HuH-7.5 (cell line): ENCODE results near the gene SFXN3.
A peak's percentile ranks its signal among the peaks of the same experiment; 100 is the strongest.

Experiments
- DNase-seq: peaks from one replicate; pipeline ENCODE4 v3.0.0; 2011; ENCODE audit warnings: low spot score

The SFXN3 gene

GRCh38 chr10:101035916-101036702, 5.1 kb downstream of the SFXN3 start:
- DNase-seq: no peak

- DNase-seq: no peak
Observed at GRCh38 chr10:101036726-101037125, 5.7 kb downstream of the SFXN3 start.

GRCh38 chr10:101038484-101038883, 7.5 kb downstream of the SFXN3 start:
- DNase-seq: no peak

- no peak for DNase-seq
Observed at GRCh38 chr10:101040061-101040460, 9.0 kb downstream of the SFXN3 start.

DNA sequence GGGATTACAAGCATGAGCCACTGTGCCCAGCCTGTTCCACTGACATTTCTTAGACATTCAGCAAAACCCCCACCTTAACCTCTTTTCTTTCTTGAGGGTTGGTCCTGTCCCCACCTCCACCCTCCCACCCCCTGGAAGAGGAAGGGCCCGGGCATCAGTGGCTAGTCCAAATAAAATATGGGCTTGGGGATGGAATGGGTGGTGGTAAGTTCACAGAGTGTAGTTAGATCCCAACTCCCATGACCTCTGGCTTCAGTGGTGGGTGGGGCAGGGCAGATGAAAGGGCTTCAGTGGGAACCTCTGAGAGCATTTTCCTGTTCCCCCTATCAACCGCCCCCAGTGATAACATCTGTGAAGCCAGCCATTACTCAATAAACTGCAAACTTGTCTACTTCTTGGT, 9.8 kb downstream of the SFXN3 start:
- no peak for DNase-seq

- peak; percentile 82 for DNase-seq
Observed at GRCh38 chr10:101041252-101041761, 10.3 kb downstream of the SFXN3 start.

DNA sequence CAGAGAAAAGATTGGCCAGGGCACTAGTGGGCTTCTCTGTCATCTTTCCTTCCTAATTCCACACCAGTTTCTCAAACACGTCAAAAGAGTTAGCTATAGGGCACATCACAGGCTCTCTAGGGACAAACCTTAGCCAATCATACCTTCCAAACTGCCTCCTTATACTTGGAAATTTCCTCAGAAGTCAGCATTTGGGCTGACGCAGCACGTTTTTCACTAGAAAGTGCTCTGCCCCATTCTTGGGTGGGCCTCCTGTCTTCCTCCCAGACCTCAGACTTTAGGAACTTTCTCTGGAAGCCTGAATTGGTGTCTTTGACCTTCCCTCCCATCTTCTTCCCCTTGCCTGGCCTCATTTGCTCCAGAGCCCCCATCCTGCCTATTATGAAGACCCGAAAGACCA, 11.1 kb downstream of the SFXN3 start:
- no peak for DNase-seq

DNA sequence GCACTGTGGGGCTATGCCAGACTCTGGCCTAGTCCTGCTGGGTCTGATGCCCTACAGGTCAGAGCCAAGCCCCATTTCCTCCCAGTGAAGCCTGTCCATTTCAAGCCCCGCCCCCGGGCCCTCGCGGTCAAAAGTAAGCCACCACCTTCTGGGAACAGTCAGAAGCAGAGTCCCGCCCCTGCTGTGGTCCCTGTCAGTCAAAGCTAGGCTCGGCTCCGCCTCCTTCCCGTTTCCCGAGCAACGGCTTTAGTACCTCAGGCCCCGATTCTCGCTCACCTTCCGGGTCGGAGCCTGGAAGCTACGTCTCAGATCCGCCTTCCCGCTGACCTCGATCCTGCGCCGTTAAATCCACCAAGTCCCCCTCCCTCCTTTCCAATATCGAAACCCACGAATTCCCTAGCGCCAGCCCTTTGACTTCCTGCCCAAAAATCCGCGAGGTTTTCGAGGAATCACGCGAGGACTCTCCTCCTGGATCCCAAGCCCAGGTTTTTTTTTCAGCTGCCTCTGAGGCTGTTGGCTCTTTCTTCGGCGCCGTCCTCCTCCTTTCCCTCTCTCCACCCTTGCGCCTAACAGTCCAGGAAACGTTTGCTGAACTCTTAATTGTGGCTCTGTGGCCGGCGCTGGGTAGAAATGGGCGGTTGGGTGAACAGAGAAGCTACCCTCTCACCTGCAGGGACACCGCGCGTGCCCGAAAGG, 11.8 kb downstream of the SFXN3 start:
- peak; percentile 94 for DNase-seq

- DNase-seq: no peak
Observed at GRCh38 chr10:101043363-101043707, 12.3 kb downstream of the SFXN3 start.

- DNase-seq: no peak
Observed at GRCh38 chr10:101044117-101044516, 13.1 kb downstream of the SFXN3 start.

DNA sequence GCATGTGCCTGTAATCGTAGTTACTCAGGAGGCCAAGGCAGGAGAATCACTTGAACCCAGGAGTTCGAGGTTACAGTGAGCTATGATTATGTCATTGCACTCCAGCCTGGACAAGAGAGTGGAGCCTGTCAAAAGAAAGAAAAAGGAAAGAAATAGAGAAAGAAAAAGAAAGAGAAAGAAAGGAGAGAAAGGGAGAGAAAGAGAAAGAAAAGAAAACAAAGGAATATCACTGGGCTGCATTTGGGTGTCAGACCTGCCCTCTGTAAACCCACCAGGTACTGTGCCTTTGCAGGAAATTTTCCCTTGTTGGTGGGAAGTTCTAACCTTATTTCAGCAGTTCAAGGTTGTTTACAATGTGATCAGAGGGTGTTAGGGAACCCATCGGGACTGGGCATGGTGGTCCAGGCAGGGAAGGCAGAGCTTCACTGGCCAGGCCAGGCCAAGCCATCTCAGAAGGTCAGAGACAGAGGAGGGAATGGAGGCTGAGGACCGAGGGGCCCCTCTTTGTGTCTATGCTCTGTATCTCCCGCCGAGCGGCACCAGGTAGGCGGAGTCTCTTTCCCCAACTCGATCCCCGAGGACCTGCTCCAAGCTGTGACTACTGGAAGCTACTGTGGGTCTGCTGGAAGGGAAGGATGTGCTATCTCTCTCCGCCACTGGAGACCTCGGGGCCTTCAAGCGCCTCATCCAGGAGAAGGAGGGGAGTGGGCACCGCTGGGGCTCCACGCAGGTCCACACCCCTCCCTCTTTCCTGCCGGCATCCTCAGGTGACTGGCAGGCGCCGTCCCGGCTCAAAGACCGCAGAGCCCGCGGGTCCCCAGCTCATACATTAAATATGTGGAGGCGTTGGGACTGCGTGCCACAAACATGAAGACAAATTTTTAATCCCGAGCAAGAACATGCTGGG, 15.6 kb downstream of the SFXN3 start:
- DNase-seq: no peak

GRCh38 chr10:101047268-101047667, 16.2 kb downstream of the SFXN3 start:
- DNase-seq: no peak

DNA sequence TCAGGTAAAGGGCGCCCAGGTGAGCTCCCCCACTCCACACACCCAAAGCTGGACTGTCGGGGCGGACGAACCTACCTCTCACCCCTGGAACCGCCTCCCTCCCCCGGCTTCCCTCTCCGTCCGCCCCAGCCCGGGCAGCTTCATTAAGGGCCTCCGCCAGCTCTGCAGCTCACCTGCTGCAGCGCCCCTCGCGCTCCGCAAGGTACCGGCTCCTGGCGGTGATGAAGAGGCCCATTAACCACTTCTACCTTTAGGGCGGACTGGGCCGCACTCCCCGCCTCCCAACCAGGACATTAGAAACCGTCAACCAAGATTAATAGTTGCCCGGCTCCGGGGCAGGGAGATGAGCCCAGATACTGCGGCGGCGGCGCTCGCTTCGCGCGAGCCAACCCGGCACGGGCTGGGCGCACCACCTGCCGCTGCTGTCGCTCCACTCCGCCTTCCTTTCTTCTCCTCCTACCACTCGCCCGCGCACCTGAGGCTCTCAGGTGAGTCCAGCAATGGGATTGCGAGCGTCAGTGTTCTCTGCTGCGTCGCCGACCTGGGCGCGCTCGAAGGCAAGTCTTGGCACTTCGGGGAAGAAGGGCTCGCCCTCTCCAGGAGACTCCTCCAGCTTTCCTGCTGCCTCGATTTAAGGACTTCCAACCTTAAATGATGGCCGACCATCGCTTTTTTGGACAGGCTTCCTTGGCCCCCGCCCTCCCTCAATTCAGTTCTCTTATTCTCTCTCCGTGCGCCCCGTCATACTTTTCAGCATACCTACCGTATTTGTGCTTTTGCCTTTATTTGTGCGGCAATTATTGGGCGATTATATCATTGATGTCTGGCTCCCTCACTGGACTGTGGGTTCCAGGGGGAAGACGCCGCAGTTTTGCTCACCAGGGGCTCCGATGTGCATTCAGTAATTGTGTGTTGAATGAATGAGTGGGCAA, 17.2 kb downstream of the SFXN3 start:
- DNase-seq: no peak

DNA sequence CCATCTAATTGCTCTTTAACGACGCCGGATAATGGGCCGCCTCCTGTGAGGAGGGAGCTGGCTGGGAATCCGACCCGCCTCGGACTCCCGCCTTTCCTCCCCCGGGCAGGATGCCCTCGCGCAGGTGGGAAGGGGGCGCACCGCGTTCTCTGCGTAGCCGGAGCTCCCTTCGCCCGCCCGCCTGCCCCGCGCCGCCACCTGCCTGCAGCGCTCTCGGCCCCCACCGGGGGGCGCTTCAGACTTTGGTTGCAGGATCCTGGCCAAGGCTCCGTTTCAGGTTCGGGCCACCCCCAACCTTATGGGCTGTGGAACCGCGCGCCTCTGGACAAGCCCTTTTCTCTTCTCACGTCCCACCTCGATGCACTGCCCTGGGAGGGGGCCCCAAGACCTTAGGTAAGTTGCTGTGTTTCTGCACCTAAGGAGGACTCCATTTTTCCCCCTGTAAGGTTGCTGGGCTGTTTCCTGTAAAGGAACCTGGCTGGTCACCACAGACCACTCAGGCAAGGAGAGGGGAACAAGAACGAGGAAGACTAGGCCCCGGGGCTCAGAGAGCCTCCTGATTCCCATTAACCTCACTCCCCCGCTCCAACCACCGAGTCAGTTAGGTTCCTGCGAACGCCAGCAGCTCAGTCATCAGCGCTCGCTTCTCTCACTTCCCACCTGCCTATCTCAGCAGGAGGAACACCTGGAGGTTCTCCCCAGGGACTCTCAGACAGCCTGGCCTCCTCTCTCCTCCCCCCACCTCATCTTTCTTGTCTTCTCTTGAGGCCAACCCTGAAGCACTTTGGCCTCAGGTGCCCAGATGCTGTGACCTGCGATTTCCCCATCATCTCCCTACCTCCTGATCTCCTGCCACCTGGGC, 19.4 kb downstream of the SFXN3 start:
- peak; percentile 81 for DNase-seq

GRCh38 chr10:101052285-101052684, 21.3 kb downstream of the SFXN3 start:
- DNase-seq: no peak

DNA sequence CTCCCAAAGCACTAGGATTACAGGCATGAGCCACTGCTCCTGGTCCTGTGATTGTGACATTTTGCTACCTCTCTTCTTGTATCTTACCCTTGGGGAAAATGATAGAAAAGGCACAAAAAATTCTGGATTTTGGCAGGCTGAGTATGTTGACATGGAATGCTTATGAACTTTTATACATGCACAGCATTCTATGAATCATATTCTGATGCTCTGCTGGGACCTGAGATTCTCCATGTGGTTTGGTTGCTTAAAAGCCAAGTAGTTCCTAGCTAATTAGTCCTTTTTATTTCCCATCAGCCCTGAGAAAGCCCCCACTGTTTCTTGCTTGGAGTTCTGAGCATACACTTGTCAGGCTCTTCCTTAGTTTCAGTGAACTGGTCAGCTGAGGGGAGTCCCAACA, 22.5 kb downstream of the SFXN3 start:
- DNase-seq: no peak

GRCh38 chr10:101054351-101054750, 23.3 kb downstream of the SFXN3 start:
- no peak for DNase-seq

DNA sequence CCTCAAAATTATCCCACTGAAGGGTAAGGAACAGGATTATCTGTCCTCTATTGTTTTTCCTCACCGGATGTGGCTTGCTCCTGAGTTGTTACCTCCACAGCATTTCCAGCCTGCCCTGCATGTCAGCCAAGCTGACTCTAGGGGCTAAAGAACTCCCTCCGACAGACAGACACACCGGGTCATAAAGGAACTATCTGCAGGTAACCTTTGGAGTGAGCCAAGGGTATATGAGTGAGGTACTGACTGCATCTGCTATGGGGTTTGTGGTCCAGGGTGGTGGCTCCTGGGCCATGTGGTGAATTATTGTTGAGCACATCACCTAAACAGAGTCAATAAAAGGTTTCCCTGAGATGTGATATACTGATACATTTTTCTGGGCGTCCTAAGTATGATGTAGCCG, 23.8 kb downstream of the SFXN3 start:
- no peak for DNase-seq

GRCh38 chr10:101055411-101055810, 24.4 kb downstream of the SFXN3 start:
- DNase-seq: no peak

DNA sequence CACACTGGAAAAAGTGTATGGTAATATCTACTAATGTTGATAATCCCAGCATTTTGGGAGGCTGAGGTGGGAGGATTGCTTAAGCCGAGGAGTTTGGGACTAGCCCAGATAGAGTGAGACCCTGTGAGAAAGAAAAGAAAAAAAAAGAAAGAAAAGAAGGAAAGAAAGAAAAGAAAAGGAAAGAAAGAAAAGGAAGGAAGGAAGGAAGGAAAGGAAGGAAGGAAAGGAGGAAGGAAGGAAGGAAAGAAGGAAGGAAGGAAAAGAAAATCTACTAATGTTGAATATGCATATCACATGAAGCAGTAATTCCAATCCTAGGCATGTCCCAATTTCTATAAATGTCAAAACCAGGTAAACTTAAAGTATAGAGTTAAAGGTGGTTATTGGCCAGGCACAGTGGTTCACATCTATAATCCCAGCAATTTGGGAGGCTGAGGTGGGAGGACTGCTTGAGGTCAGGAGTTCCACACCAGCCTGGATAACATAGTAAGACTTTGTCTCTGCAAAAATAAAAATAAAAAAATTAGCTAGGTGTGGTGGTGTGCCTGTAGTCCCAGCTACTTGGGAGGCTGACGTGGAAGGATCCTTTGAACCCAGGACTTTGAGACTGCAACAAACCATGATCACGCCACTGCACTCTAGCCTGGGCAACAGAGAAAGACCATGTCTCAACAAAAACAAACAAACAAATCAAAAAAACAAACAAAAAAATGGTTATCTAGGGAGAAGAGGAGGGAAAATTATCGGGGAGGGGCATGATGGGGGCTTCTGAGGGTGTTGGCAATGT, 25.5 kb downstream of the SFXN3 start:
- DNase-seq: no peak
